Suprapubic skin (tissue), 4 donors: ENCODE results near the gene ARRDC4. TPM values are rescaled to one million over a fixed set of nuclear protein-coding genes. Genes with fewer than 3 reads are reported as not detected.

ENCODE experiments used
- DNase-seq, 2 donors: peaks; one replicate each; pipeline ENCODE4 v3.0.0-alpha.2; 2019; ENCODE audit warnings: low spot score in 2 of 2
- H3K27ac ChIP-seq: fragments of 200-600 bp; sonication (generic); one replicate; pipeline ENCODE4 v1.5.1; 2019
- H3K27me3 ChIP-seq: fragments of 200-600 bp; sonication (generic); one replicate; pipeline ENCODE4 v1.5.1; 2019
- H3K36me3 ChIP-seq: fragments of 200-600 bp; sonication (generic); one replicate; pipeline ENCODE4 v1.5.1; 2019
- H3K4me1 ChIP-seq: fragments of 200-600 bp; sonication (generic); one replicate; pipeline ENCODE4 v1.5.1; 2019
- H3K4me3 ChIP-seq: fragments of 200-600 bp; sonication (generic); one replicate; pipeline ENCODE4 v1.5.1; 2019; ENCODE audit warnings: mild to moderate bottlenecking
- H3K9me3 ChIP-seq: fragments of 200-600 bp; sonication (generic); one replicate; pipeline ENCODE4 v1.5.1; 2019
- CTCF ChIP-seq, 2 donors: fragments of 200-600 bp in 1 of 2; fragments of 450-650 bp in 1 of 2; sonication (generic) in 1 of 2; IDR thresholded peaks; one replicate each; pipeline ENCODE4 v1.5.1; 2016 to 2019; ENCODE audit warnings: antibody characterized with exemption in 2 of 2, mild to moderate bottlenecking in 1 of 2, moderate library complexity in 1 of 2
- EP300 ChIP-seq: sonication (generic); formaldehyde crosslinking; IDR thresholded peaks from one replicate; pipeline ENCODE4 v1.6.1; 2017; ENCODE audit warnings: antibody characterized with exemption
- POLR2A ChIP-seq, 2 donors: fragments of 450-650 bp; IDR thresholded peaks; one replicate each; pipeline ENCODE4 v1.6.1; 2017; ENCODE audit warnings: antibody characterized with exemption in 2 of 2, mild to moderate bottlenecking in 2 of 2, moderate library complexity in 2 of 2
- POLR2AphosphoS5 ChIP-seq, 3 donors: sonication (generic); formaldehyde crosslinking; IDR thresholded peaks; one replicate each; pipeline ENCODE4 v1.6.1; 2017; ENCODE audit warnings: antibody characterized with exemption in 3 of 3
- WGBS: methylation state at CpG from one replicate; pipeline ENCODE4 v1.1.5; 2018; 5-methylcytosine and 5-hydroxymethylcytosine counted together
- total RNA-seq, 4 donors: library from RNA; depleted of rRNA; stranded (reverse); fragments of >200 nt; gene quantifications; one replicate each; pipeline ENCODE4 v1.1.0, GENCODE V29; 2016

The ARRDC4 gene
- total RNA-seq, 4 donors from 2014 or later = 57.7 to 67.1 (median 66.3) TPM

GRCh38 chr15:97955529-97955928 lies 5.0 kb upstream of the ARRDC4 start:
- Histone ChIP-seq H3K4me1 (peaks cover 9% of the 10 kb centered on the region), H3K4me3 (no peak overlapping the region), H3K27ac (no peak overlapping the region), H3K36me3 (no peaks in the 10 kb centered on the region), H3K9me3 (no peaks in the 10 kb centered on the region), H3K27me3 (no peaks in the 10 kb centered on the region)
- TF ChIP-seq EP300 = no peak
- no peak for TF ChIP-seq POLR2A (IDR thresholded peaks at IDR 0.05)
- no peak for TF ChIP-seq CTCF (IDR thresholded peaks at IDR 0.05)
- TF ChIP-seq POLR2AphosphoS5 (IDR thresholded peaks at IDR 0.05) = no peak
- WGBS = 89% methylated on average over 4 of the region's 4 CpGs
- DNase-seq = no peak

- Histone ChIP-seq H3K4me1 (peaks cover 48% of the 10 kb centered on the region), H3K27ac (peak overlapping the region; percentile 74), H3K27me3 (no peaks in the 10 kb centered on the region), H3K36me3 (no peaks in the 10 kb centered on the region), H3K9me3 (no peaks in the 10 kb centered on the region), H3K4me3 (peak overlapping the region; percentile 92)
- DNase-seq = no peak
- 3% methylated on average over 17 of the region's 19 CpGs for WGBS
- no peak for TF ChIP-seq POLR2AphosphoS5 (IDR thresholded peaks at IDR 0.05)
- TF ChIP-seq POLR2A (IDR thresholded peaks at IDR 0.05) = no peak
- no peak for TF ChIP-seq CTCF (IDR thresholded peaks at IDR 0.05)
- TF ChIP-seq EP300 = no peak
These were observed 659 bp upstream of the ARRDC4 start for GRCh38 chr15:97959724-97960363.

- peaks cover 61% of the 10 kb centered on the region for H3K4me1 ChIP-seq
- 6% methylated on average over 28 of the region's 48 CpGs for WGBS
- no peaks in the 10 kb centered on the region for H3K9me3 ChIP-seq
- peak overlapping the region; percentile 92 for H3K4me3 ChIP-seq
- TF ChIP-seq POLR2A (IDR thresholded peaks at IDR 0.05) (no peak), POLR2AphosphoS5 (IDR thresholded peaks at IDR 0.05) (no peak), CTCF (IDR thresholded peaks at IDR 0.05) (no peak), EP300 (no peak)
- peak overlapping the region; percentile 96 for H3K27ac ChIP-seq
- peaks cover 3% of the 10 kb centered on the region for H3K36me3 ChIP-seq
- H3K27me3 ChIP-seq = no peaks in the 10 kb centered on the region
- peak; percentile 83 to 86 for DNase-seq
These were observed 808 bp downstream of the ARRDC4 start for GRCh38 chr15:97961067-97961954.

- Histone ChIP-seq H3K27me3 (no peaks in the 10 kb centered on the region), H3K4me3 (peak overlapping the region; percentile 92), H3K36me3 (peaks cover 3% of the 10 kb centered on the region), H3K9me3 (no peaks in the 10 kb centered on the region), H3K4me1 (peaks cover 71% of the 10 kb centered on the region), H3K27ac (no peak overlapping the region)
- TF ChIP-seq CTCF (IDR thresholded peaks at IDR 0.05) (no peak), EP300 (no peak), POLR2AphosphoS5 (IDR thresholded peaks at IDR 0.05) (no peak), POLR2A (IDR thresholded peaks at IDR 0.05) (no peak)
- no peak for DNase-seq
- WGBS = 67% methylated on average over 2 of the region's 2 CpGs
These were observed 1.8 kb downstream of the ARRDC4 start for GRCh38 chr15:97962263-97962662.

- Histone ChIP-seq H3K4me1 (peaks cover 74% of the 10 kb centered on the region), H3K4me3 (peak overlapping the region; percentile 7), H3K27ac (no peak overlapping the region), H3K27me3 (no peaks in the 10 kb centered on the region), H3K9me3 (no peaks in the 10 kb centered on the region), H3K36me3 (peaks cover 9% of the 10 kb centered on the region)
- 33% methylated on average over 4 of the region's 4 CpGs for WGBS
- no peak for TF ChIP-seq POLR2A (IDR thresholded peaks at IDR 0.05)
- TF ChIP-seq EP300 = no peak
- no peak for TF ChIP-seq CTCF (IDR thresholded peaks at IDR 0.05)
- no peak for TF ChIP-seq POLR2AphosphoS5 (IDR thresholded peaks at IDR 0.05)
- no peak for DNase-seq
These were observed 3.3 kb downstream of the ARRDC4 start for GRCh38 chr15:97963779-97964178.
